ENCODE measurements around the gene POMGNT2.

Gene POMGNT2

GRCh38 chr3:43105596-43106292 lies at the start of gene POMGNT2:
TSS of gene POMGNT2 (minus strand) at chr3:43106079. CDS start at chr3:43081431, 24,648 bp downstream.
- DNase-seq (ENCODE audit: low read depth in 2 of 2) = peak; percentile 82 to 84

DNA sequence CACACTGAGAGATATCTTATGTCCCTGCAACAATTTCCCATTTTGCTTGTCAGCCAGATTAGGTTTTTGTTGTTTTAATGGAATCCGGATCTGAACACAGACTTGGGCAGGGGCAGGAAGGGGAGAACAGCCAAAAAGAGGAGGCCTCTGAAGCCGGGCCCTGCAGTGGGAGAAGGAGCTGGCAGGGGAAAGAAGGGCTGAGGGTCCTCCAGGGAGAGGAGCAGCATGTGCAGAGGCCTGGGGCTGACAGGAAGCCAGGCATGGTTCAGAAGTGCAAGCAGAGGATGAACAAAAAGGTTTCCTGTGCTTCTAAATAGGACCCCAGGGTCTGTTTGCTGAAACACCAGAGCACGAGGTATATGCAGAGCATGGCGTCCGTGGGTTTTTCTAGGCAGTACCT lies 49.1 kb upstream of the POMGNT2 start:
- DNase-seq (ENCODE audit: low read depth in 2 of 2) = no peak

GRCh38 chr3:43153216-43154083 lies 47.6 kb upstream of the POMGNT2 start:
- DNase-seq (ENCODE audit: low read depth in 2 of 2) = no peak

- DNase-seq (ENCODE audit: low read depth in 2 of 2) = no peak
Measured at GRCh38 chr3:43152649-43153048, 46.8 kb upstream of the POMGNT2 start.

DNA sequence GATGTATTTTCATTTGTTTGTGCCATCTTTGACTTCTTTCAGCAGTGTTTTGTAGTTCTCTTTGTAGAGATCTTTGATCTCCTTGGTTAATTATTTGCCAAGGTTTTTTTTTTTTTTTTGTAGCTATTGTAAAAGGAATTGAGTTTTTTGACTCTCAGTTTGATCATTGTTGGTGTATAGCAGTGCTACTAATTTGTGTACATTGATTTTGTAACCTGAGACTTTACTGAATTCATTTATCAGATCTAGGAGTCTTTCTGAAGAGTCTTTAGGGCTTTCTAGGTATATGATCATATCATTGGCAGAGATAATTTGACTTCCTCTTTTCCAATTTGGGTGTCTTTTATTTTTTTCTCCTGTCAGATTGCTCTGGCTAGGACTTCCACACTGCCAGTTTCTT lies 42.2 kb upstream of the POMGNT2 start:
- DNase-seq (ENCODE audit: low read depth in 2 of 2) = no peak

DNA sequence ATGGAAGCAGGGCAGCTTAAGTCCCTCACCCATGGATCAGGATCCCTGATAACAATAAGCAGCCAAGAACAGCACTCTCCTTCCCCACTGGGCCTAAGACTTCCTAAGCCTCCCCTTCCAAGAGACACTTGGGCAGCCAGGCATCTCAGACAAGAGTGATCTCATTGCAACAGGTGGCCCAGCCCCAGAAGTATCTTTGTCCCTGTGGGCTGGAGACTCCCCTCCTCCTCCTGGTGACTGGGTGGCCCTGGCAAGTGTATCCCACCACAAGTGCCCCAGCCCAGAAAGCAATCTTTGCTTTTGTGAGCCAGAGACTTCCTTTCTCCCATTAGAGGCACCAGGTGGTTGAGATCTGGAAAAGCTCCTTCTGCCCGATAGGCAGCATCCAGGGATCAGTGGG lies 40.7 kb upstream of the POMGNT2 start:
- no peak for DNase-seq (ENCODE audit: low read depth in 2 of 2)

- no peak for DNase-seq (ENCODE audit: low read depth in 2 of 2)
Measured at GRCh38 chr3:43144761-43145490, 39.0 kb upstream of the POMGNT2 start.

DNA sequence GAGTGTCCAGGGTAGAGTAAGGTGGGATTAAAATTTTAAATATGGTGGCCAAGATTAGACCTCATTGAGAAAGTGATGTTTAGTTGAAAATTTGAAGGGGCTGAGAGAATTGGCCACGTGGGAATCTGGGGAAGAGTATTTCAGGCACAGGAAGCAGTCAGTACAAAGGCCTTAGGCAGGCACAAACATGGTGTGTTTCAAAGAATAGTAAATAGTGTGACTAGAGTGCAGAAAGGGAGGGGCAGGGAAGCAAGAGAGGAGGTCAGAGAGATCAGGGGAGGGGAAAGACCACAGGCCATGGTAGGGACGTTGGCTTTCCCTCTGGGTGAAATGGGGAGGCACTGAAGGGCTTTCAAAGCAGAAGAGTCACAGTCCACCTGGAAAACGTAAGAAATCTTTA lies 36.6 kb upstream of the POMGNT2 start:
- DNase-seq (ENCODE audit: low read depth in 2 of 2) = no peak

DNA sequence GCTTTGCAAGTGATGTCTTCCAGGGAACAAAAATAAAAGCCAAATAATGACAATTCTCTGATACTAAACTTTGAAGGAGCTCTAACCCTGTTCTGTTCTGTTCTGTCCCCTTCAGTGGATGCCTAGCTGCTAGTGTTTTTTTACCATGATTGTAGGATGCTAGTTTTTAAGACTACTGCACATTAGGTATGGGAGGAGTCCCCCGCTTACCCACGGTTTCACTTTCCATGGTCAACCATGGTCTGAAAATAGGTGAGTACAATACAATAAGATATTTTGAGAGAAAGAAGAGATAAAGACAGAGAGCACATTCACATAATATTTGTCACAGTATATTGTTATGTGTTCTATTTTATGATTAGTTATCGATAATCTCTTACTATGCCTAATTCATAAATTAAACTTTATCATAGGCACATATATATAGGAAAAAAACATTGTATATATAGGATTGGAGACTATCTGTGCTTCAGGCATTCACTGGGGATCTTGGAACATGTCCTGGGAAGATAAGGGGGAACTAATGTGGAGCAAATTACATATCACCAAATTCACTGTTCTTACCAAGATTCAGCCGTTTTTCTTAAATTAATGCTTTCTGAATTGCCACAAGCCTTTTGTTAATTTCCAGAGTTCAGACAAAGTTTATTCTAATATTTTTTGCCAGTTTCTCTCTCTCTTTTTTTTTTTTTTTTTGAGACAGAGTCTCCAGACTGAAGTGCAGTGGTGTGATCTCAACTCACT lies 32.8 kb upstream of the POMGNT2 start:
- no peak for DNase-seq (ENCODE audit: low read depth in 2 of 2)

DNA sequence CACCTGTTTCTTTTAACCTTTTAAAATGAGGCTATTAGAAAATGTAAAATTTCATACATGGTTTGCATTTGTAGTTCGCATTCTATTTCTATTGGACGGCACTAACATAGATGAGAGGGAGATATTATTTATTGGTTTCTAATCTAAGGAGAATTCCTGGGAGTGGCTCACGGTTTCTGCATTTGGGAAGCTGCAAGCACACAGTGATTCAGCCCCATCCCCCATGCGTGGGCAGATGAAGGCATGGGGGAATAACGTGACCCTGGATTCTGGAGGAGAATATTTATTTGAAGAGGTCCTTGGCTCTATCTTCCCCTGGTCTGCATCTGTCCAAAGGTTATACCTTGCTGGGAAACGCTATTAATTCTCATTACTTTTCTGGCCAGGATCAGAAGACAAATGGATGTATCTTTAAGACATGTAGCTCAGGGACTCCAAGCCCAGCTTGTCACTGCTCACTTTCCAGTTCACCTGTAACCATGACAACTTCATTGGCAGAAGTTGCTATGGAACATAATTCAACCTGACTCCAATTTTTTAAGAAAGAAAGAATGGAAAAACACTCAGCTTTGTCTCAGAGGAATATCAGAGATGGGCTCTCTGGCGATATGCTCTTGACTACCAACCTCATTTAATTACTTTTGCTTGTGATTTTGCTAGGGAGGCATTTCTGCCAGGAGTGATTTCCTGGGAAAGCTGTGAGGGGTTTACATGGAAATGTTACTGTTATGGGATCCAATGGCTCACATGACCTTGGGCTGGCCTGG lies 27.2 kb upstream of the POMGNT2 start:
- DNase-seq (ENCODE audit: low read depth in 2 of 2) = no peak

DNA sequence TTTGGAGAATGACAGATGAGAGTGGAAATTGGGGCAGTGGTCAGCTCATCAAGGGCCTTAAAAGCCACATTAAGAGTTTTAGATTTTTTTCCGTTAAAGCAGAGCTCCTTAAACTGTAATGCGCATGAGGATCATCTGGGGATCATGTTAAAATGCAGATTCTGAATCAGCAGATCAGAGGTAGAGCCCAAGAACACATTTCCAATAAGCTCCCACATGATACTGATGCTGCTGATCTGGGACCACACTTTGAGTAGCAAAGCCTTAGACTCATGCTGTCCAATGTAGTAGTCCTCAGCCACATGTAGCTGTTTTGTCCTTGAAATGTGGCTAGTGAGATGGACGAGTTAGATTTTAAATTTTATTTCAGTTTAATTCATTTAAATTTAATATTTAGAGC lies 26.3 kb upstream of the POMGNT2 start:
- DNase-seq (ENCODE audit: low read depth in 2 of 2) = no peak

DNA sequence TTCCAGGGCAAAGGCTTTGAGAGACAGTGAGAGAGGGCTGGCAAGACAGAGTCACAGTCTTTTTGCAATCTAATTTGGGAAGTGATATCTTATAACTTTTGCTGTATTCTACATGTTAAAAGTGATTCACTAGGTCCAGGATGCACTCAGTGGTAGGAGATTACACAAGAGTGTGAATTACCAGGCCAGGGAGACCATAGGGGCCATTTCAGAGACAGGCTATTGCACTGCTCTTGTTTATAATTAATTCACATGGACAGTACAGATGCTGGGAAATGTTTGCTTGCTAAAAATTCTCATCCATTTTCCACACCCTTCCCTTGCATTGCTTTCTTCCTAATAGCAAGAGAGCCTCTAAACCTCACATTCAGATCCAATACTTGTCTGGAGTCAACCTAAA lies 22.6 kb upstream of the POMGNT2 start:
- DNase-seq (ENCODE audit: low read depth in 2 of 2) = no peak

DNA sequence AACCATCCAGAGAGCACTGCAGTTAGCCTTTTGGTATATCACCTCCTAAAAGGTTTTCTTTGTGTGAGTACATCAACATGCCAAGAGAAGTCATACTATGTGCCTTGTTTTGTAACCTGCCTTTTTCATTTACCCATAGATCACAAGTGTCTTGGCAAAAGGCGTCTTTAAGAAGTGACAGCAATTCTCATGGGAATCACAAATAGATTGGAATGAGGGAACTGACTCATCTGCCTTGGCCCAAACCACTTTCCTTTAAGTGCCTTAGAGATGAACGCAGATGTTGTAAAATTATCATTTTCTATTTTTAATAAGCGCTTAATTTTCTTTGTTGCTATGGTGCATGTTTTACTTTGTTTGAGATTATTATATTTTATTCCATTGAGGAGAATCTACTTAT lies 20.7 kb upstream of the POMGNT2 start:
- DNase-seq (ENCODE audit: low read depth in 2 of 2) = no peak

DNA sequence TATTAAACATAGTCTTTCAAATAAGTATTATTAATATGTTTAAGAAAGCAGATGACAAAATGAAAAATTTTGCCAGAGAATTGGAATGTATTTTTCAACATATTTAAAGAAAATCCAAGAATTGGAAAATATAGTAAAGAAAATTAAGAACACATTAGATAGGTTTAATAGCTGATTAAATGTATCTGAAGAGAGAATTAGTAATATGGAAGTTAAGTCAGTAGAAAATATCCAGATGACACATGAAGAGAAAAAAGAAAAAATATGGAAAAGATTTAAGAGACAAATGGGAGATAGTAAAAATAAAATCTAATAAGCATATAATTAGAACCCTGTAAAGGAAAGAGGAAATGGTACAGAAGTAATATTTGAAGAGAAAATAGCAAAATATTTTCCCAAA lies 18.0 kb upstream of the POMGNT2 start:
- no peak for DNase-seq (ENCODE audit: low read depth in 2 of 2)

DNA sequence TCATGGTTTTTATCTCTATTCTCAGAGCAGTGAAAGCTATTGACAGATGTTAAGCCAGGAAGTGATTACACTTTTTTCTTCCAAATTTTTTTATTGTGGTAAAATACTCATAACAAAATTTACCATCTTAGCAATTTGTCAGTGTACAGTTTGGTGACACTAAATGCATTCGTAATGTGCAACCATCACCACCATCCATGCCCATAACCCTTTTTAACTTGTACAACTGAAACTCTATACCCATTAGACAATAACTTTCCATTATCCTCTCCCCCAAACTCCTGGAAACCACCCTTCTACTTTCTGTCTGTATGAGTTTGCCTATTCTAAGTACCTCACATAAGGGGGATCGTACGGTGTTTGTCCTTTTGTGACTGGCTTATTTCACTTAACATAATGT lies 15.1 kb upstream of the POMGNT2 start:
- DNase-seq (ENCODE audit: low read depth in 2 of 2) = no peak

GRCh38 chr3:43117257-43117656 lies 11.4 kb upstream of the POMGNT2 start:
- DNase-seq (ENCODE audit: low read depth in 2 of 2) = no peak

DNA sequence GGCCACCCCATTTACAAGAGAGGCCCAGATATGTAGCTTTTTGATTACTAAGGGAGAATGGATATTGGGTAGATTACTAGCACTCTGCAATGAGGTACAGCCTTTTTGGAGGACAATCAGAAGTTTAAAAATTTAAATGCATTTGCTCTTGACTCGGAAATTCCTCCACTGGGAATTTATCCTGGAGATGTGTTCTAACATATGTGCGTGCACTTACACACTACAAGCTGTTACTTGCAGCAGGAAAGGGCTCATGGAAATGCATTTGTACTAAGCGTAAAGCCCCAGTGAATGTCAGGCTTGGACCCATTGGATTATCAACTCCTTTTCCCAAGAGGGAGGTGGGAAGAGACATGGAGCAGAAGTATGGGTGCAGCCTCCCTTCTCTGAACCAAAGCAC lies 7.8 kb upstream of the POMGNT2 start:
- DNase-seq (ENCODE audit: low read depth in 2 of 2) = no peak

GRCh38 chr3:43106293-43106628 lies 382 bp upstream of the POMGNT2 start:
- no peak for DNase-seq (ENCODE audit: low read depth in 2 of 2)

DNA sequence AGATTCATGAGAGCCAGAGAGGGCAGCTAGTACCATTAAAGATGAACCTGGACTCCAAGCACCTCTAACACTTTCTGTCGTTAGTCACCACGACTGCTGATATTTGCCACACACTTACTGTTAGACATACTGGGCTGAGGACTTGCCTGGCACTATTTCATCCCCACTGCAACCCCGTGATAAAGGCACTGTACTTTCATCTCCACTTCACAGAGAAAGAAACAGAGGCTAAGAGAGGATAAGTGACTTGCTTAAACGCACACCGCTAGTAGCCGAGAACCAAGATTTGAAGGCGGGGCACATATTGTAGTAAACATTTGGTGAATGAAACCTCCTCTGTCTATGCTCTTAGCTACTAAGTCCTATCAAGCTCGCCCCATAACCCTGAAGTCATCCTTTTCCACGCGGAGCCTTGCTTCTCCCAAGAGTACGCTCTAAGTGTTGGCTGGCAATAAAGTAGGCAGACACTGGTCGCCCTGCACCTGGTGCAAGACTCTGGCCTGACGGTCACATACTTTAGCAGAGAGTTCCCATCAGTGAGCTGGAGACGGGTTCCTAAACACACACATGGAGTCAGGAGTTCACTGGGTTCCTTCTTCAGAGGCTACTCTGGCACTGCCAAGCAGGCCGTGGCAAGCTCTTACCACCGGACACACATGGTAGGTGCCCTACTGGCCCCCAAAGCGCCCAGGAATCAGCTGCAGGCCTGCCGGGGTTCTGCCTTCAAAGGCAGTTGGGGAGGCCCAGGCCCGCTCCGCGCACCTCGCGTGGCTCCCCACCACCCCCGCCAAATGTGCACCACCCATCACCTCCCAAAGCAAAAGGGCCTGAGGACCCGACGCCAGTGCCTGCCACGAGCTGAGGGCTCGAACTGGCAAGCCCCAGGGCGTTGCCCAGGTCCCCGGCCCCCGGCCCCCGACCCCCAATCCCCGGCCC lies 951 bp downstream of the POMGNT2 start:
- DNase-seq (ENCODE audit: low read depth in 2 of 2) = peak in 1 of 2 donors; percentile 21

DNA sequence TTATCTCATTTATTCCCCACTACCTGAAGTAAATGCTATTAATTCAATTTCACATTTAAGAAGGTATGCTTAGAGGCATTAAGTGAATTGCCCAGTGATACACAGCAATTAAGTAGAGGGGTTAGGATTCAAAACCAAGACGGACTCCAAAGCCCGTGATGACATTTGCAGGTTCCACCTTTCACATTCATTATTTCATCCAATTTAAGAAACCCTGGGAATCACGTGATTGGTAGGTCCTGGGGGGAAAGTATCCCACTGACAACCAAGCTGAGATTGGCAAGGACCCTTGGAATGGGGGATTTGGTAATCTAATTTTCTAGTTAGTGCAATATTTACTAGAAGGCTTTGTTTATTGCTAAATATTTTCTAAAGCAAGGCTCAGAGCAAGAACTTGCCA lies 1.8 kb downstream of the POMGNT2 start:
- no peak for DNase-seq (ENCODE audit: low read depth in 2 of 2)

Measured in stimulated activated CD4-positive, alpha-beta T cell treated with anti-CD3 and anti-CD28 coated beads, Interleukin-1b, Interleukin-23, amount 100 ng/mL, for 4 hours (primary cell).